Breast epithelium (tissue), 4 donors: Measurements from ENCODE around the gene CARM1. TPM values are rescaled to one million over a fixed set of nuclear protein-coding genes. Genes with fewer than 3 reads are reported as not detected.

Experiments used
- DNase-seq, 2 donors: peaks; one replicate each; pipeline ENCODE4 v3.0.0-alpha.2; 2019; ENCODE audit warnings: low spot score in 2 of 2
- H3K27ac ChIP-seq, 2 donors: fragments of 200-600 bp; sonication (generic) in 1 of 2; one replicate each; pipeline ENCODE4 v1.5.1; 2016 to 2019; ENCODE audit warnings: mild to moderate bottlenecking in 1 of 2
- H3K27me3 ChIP-seq, 2 donors: fragments of 200-600 bp; sonication (generic) in 1 of 2; one replicate each; pipeline versions ENCODE4 v1.5.1 to v1.6.0; 2017 to 2019; ENCODE audit warnings: control low read depth in 1 of 2, mild to moderate bottlenecking in 1 of 2
- H3K36me3 ChIP-seq: fragments of 200-600 bp; one replicate; pipeline ENCODE4 v1.5.1; 2019
- H3K4me1 ChIP-seq, 2 donors: fragments of 200-600 bp; sonication (generic); one replicate each; pipeline ENCODE4 v1.5.1; 2016 to 2019; ENCODE audit warnings: control low read depth in 1 of 2
- H3K4me3 ChIP-seq, 3 donors: fragments of 200-600 bp; sonication (generic); 1 replicate in 2 of 3; 2 replicates in 1 of 3; pipeline ENCODE4 v1.5.1; 2016 to 2019; ENCODE audit warnings: mild to moderate bottlenecking in 3 of 3, moderate library complexity in 2 of 3
- H3K9me3 ChIP-seq, 2 donors: fragments of 200-600 bp; sonication (generic) in 1 of 2; one replicate each; pipeline ENCODE4 v1.5.1; 2016 to 2019; ENCODE audit warnings: control low read depth in 1 of 2
- CTCF ChIP-seq, 3 donors: fragments of 450-650 bp; IDR thresholded peaks; one replicate each; pipeline ENCODE4 v1.5.1; 2016 to 2017; ENCODE audit warnings: antibody characterized with exemption in 3 of 3, mild to moderate bottlenecking in 3 of 3, moderate library complexity in 3 of 3
- POLR2A ChIP-seq: fragments of 450-650 bp; IDR thresholded peaks from one replicate; pipeline ENCODE4 v1.6.1; 2016; ENCODE audit warnings: antibody characterized with exemption, mild to moderate bottlenecking, moderate library complexity
- POLR2AphosphoS5 ChIP-seq, 3 donors: sonication (generic); formaldehyde crosslinking; IDR thresholded peaks; one replicate each; pipeline ENCODE4 v1.6.1; 2017; ENCODE audit warnings: antibody characterized with exemption in 3 of 3
- intact Hi-C: fragments of 100-400 bp; cut with DNase I; formaldehyde crosslinking; loops from one replicate; pipeline ENCODE4 v1.15.1; 2023; ENCODE audit warnings: low total_unique reads
- total RNA-seq, 3 donors: library from RNA; depleted of rRNA; stranded (reverse); fragments of >200 nt; gene quantifications; one replicate each; pipeline ENCODE4 v1.1.0, GENCODE V29; 2016

The CARM1 gene
- total RNA-seq, 3 donors from 2014 or later, result 11.6 to 17.3 (median 17.0) TPM

DNA sequence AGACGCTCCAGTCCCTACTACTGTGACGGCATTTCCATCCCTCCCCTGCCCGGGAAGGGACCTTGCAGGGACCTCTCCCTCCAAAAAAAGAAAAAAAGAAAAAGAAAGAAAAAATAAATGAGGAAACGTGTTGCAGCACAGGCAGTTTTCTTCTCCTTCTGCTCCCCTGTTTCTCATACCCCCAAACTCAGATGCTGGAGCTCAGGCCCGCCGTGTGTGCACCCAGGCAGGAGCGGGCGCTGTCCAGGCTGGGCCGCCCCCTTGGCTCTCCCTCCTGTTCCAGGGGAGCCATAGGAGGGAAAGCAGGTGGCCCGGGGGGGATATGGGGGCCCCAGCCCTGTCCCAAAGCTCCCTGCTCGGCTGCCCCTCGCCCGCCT, 51.3 kb downstream of the CARM1 start:
- DNase-seq, result no peak
- no peak overlapping the region for H3K4me3 ChIP-seq
- H3K27me3 ChIP-seq, result no peaks in the 10 kb centered on the region
- H3K4me1 ChIP-seq, result peaks cover 0 to 4% of the 10 kb centered on the region in 2 donors
- H3K27ac ChIP-seq, result no peak overlapping the region
- intact Hi-C loops, result no loop called here
- no peaks in the 10 kb centered on the region for H3K36me3 ChIP-seq
- no peak for TF ChIP-seq POLR2AphosphoS5 (IDR thresholded peaks at IDR 0.05)
- no peak for TF ChIP-seq POLR2A
- no peak for TF ChIP-seq CTCF (IDR thresholded peaks at IDR 0.05)
- no peaks in the 10 kb centered on the region for H3K9me3 ChIP-seq

DNA sequence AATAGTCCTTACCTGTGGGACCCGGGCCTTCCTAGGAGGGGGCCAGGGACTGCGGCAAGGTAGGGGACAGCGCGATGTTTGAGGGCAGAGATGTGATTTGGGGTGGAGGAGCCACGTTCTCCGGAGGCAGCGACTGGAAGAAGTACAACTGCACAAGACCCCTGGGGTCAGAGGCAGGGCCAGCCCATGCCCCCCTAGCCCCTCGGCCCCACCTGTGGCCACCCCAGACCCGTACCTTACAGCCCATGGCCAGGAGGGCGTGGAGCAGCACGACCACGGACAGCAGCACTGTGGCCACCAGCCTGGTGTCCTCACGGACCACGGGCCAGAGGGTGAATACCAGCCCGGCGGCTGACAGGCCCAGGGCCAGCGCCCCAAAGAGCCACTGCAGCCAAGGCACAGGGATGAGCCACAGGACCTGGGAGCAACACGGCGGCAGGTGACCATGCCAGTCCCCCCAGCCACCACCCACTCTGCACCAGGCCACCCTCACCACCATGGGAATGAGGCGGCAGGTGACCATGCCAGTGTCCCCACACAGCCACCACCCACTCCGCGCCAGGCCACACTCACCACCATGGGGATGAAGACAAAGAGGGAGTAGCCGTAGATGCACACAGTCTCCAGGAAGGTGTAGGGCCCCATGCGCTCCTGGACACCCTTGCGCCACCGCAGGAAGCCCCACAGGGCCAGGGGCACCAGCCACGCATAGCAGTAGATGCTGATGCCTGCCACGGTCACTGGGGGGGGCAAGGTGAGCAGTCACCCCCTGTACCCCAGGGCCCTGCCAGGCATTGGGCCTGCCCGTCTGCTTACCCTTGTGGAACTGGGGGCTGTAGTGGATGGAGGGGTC, 52.1 kb downstream of the CARM1 start:
- Histone ChIP-seq H3K27ac (peak overlapping the region in 1 of 2 donors; percentile 12), H3K27me3 (no peaks in the 10 kb centered on the region), H3K4me3 (no peak overlapping the region), H3K4me1 (peaks cover 0 to 6% of the 10 kb centered on the region in 2 donors), H3K9me3 (no peaks in the 10 kb centered on the region), H3K36me3 (no peaks in the 10 kb centered on the region)
- DNase-seq, result no peak
- TF ChIP-seq POLR2A, result no peak
- no peak for TF ChIP-seq POLR2AphosphoS5 (IDR thresholded peaks at IDR 0.05)
- TF ChIP-seq CTCF (IDR thresholded peaks at IDR 0.05), result no peak
- intact Hi-C loops, result no loop called here

GRCh38 chr19:10924597-10924996, 53.2 kb downstream of the CARM1 start:
- H3K27me3 ChIP-seq, result no peaks in the 10 kb centered on the region
- peaks cover 0 to 10% of the 10 kb centered on the region in 2 donors for H3K4me1 ChIP-seq
- H3K4me3 ChIP-seq, result no peak overlapping the region
- no peak for DNase-seq
- no peaks in the 10 kb centered on the region for H3K36me3 ChIP-seq
- intact Hi-C loops, result no loop called here
- no peak overlapping the region for H3K27ac ChIP-seq
- H3K9me3 ChIP-seq, result no peaks in the 10 kb centered on the region
- TF ChIP-seq POLR2A, result no peak

DNA sequence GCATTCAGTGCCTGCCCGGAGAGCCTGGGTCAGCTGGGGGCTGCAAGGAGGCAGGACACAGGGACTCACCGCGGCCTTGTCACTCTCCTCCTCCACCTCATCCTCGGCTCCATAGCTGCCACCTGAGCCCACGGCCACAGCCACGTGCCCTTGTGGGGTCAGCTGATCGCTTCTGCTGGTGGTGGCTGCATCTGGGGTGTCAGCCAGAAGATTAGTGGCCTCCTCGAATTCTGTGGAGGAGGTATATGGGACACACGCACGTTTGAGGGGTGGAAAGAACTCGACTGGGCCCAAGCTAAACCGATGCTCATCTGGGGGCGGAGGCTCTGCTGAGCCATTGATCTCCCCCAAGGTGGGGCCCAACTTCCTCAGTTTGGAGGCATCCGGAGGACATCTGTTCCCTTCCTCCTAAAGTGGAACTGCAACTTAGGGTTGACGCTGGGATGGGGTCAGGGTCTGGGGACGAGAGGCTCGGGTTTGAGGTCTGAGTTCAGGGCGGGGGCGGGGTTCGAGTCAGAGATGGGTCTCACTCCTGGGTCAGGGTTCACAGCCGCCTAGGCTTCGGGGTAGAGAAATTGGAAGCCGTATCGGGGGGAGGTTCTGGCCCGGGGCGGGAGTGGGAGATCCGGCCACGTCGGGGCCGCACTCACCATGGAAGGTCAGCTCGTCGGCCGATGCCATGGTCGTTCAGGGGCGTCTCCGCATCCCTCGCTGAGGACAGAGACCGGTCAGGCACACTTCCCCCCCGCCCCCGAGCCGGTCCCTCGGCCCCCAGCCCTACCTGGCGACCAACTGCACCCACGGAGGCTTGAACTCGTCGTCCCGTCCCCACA, 56.6 kb downstream of the CARM1 start:
- no peak for DNase-seq
- no peaks in the 10 kb centered on the region for H3K36me3 ChIP-seq
- H3K4me3 ChIP-seq, result peak overlapping the region; percentile 81 to 99 (median 86)
- no peak for TF ChIP-seq POLR2AphosphoS5 (IDR thresholded peaks at IDR 0.05)
- intact Hi-C loops, result no loop called here
- no peaks in the 10 kb centered on the region for H3K27me3 ChIP-seq
- H3K4me1 ChIP-seq, result peaks cover 0 to 15% of the 10 kb centered on the region in 2 donors
- H3K9me3 ChIP-seq, result no peaks in the 10 kb centered on the region
- H3K27ac ChIP-seq, result peak overlapping the region; percentile 88 to 89

- peaks cover 0 to 15% of the 10 kb centered on the region in 2 donors for H3K4me1 ChIP-seq
- intact Hi-C loops, result no loop called here
- H3K36me3 ChIP-seq, result no peaks in the 10 kb centered on the region
- peak within 1 kb of the TSS; percentile 88 to 89 for H3K27ac ChIP-seq
- peak within 1 kb of the TSS; percentile 81 to 99 (median 86) for H3K4me3 ChIP-seq
- H3K27me3 ChIP-seq, result no peaks in the 10 kb centered on the region
- peak; percentile 97 to 98 for DNase-seq
- no peaks in the 10 kb centered on the region for H3K9me3 ChIP-seq
- TF ChIP-seq POLR2A (peak; percentile 27), POLR2AphosphoS5 (IDR thresholded peaks at IDR 0.05) (peak in 2 of 3 donors; percentile 59 to 74), CTCF (IDR thresholded peaks at IDR 0.05) (no peak)
These were observed 57.4 kb downstream of the CARM1 start, which contains the start of the genes TIMM29 and YIPF2 for GRCh38 chr19:10928563-10929401. Gene TIMM29, plus strand, starts transcription at chr19:10928811. Its CDS starts 12 bp downstream, at chr19:10928823. Gene YIPF2, minus strand, starts transcription at chr19:10928639. Its CDS starts 229 bp downstream, at chr19:10928410.
